Measurements from ENCODE around the gene TARS3.
A peak's percentile ranks its signal among the peaks of the same experiment; 100 is the strongest.

Gene TARS3

GRCh38 chr15:101651554-101652097 lies 72.6 kb downstream of the TARS3 start:
- DNase-seq (ENCODE audit: insufficient read length) (no peak), FAIRE-seq (no peak)
- TF ChIP-seq POLR2AphosphoS5 (IDR thresholded peaks at IDR 0.05; ENCODE audit: low read depth, low read length) (no peak), POLR2A (IDR thresholded peaks at IDR 0.05; ENCODE audit: low read depth, low read length) (no peak), TAF1 (IDR thresholded peaks at IDR 0.05; ENCODE audit: borderline replicate concordance, low read depth, low read length) (no peak)

GRCh38 chr15:101650145-101650544 lies 74.1 kb downstream of the TARS3 start:
- TF ChIP-seq TAF1 (IDR thresholded peaks at IDR 0.05; ENCODE audit: borderline replicate concordance, low read depth, low read length), result no peak
- TF ChIP-seq POLR2AphosphoS5 (IDR thresholded peaks at IDR 0.05; ENCODE audit: low read depth, low read length), result no peak
- TF ChIP-seq POLR2A (IDR thresholded peaks at IDR 0.05; ENCODE audit: low read depth, low read length), result no peak
- FAIRE-seq (no peak), DNase-seq (ENCODE audit: insufficient read length) (no peak)

GRCh38 chr15:101648356-101648755 lies 75.9 kb downstream of the TARS3 start:
- TF ChIP-seq TAF1 (IDR thresholded peaks at IDR 0.05; ENCODE audit: borderline replicate concordance, low read depth, low read length), result no peak
- TF ChIP-seq POLR2A (IDR thresholded peaks at IDR 0.05; ENCODE audit: low read depth, low read length), result no peak
- TF ChIP-seq POLR2AphosphoS5 (IDR thresholded peaks at IDR 0.05; ENCODE audit: low read depth, low read length), result no peak
- DNase-seq (ENCODE audit: insufficient read length) (no peak), FAIRE-seq (no peak)

GRCh38 chr15:101647251-101647650 lies 77.0 kb downstream of the TARS3 start:
- FAIRE-seq, result no peak

GRCh38 chr15:101646672-101647071 lies 77.6 kb downstream of the TARS3 start:
- FAIRE-seq, result no peak
- DNase-seq (ENCODE audit: insufficient read length), result no peak
- TF ChIP-seq POLR2A (IDR thresholded peaks at IDR 0.05; ENCODE audit: low read depth, low read length), result no peak
- no peak for TF ChIP-seq POLR2AphosphoS5 (IDR thresholded peaks at IDR 0.05; ENCODE audit: low read depth, low read length)
- TF ChIP-seq TAF1 (IDR thresholded peaks at IDR 0.05; ENCODE audit: borderline replicate concordance, low read depth, low read length), result no peak

More at GRCh38 chr15:101647251-101647650, 77.0 kb downstream of the TARS3 start:
- no peak for TF ChIP-seq POLR2AphosphoS5 (IDR thresholded peaks at IDR 0.05; ENCODE audit: low read depth, low read length)
- no peak for TF ChIP-seq TAF1 (IDR thresholded peaks at IDR 0.05; ENCODE audit: borderline replicate concordance, low read depth, low read length)
- TF ChIP-seq POLR2A (IDR thresholded peaks at IDR 0.05; ENCODE audit: low read depth, low read length), result no peak
- no peak for DNase-seq (ENCODE audit: insufficient read length)

GRCh38 chr15:101642361-101642760 lies 81.9 kb downstream of the TARS3 start:
- no peak for FAIRE-seq
- TF ChIP-seq TAF1 (IDR thresholded peaks at IDR 0.05; ENCODE audit: borderline replicate concordance, low read depth, low read length) (no peak), POLR2A (IDR thresholded peaks at IDR 0.05; ENCODE audit: low read depth, low read length) (no peak), POLR2AphosphoS5 (IDR thresholded peaks at IDR 0.05; ENCODE audit: low read depth, low read length) (no peak)

GRCh38 chr15:101641894-101642293 lies 82.4 kb downstream of the TARS3 start:
- TF ChIP-seq POLR2A (IDR thresholded peaks at IDR 0.05; ENCODE audit: low read depth, low read length) (no peak), TAF1 (IDR thresholded peaks at IDR 0.05; ENCODE audit: borderline replicate concordance, low read depth, low read length) (no peak), POLR2AphosphoS5 (IDR thresholded peaks at IDR 0.05; ENCODE audit: low read depth, low read length) (no peak)
- FAIRE-seq (no peak), DNase-seq (ENCODE audit: insufficient read length) (no peak)

More at GRCh38 chr15:101642361-101642760, 81.9 kb downstream of the TARS3 start:
- DNase-seq (ENCODE audit: insufficient read length), result no peak

- FAIRE-seq (peak; percentile 90), DNase-seq (ENCODE audit: insufficient read length) (peak; percentile 31)
- no peak for TF ChIP-seq POLR2A (IDR thresholded peaks at IDR 0.05; ENCODE audit: low read depth, low read length)
Observed at GRCh38 chr15:101641129-101641764, 83.0 kb downstream of the TARS3 start.

GRCh38 chr15:101639667-101640066 lies 84.6 kb downstream of the TARS3 start:
- no peak for FAIRE-seq

GRCh38 chr15:101637919-101638318 lies 86.4 kb downstream of the TARS3 start:
- DNase-seq (ENCODE audit: insufficient read length) (no peak), FAIRE-seq (no peak)
- no peak for TF ChIP-seq TAF1 (IDR thresholded peaks at IDR 0.05; ENCODE audit: borderline replicate concordance, low read depth, low read length)
- TF ChIP-seq POLR2AphosphoS5 (IDR thresholded peaks at IDR 0.05; ENCODE audit: low read depth, low read length), result no peak
- no peak for TF ChIP-seq POLR2A (IDR thresholded peaks at IDR 0.05; ENCODE audit: low read depth, low read length)

More at GRCh38 chr15:101639667-101640066, 84.6 kb downstream of the TARS3 start:
- TF ChIP-seq POLR2A (IDR thresholded peaks at IDR 0.05; ENCODE audit: low read depth, low read length), result no peak
- TF ChIP-seq TAF1 (IDR thresholded peaks at IDR 0.05; ENCODE audit: borderline replicate concordance, low read depth, low read length), result no peak
- TF ChIP-seq POLR2AphosphoS5 (IDR thresholded peaks at IDR 0.05; ENCODE audit: low read depth, low read length), result no peak
- no peak for DNase-seq (ENCODE audit: insufficient read length)

- FAIRE-seq (no peak), DNase-seq (ENCODE audit: insufficient read length) (no peak)
- TF ChIP-seq POLR2AphosphoS5 (IDR thresholded peaks at IDR 0.05; ENCODE audit: low read depth, low read length), result no peak
- TF ChIP-seq POLR2A (IDR thresholded peaks at IDR 0.05; ENCODE audit: low read depth, low read length), result no peak
- TF ChIP-seq TAF1 (IDR thresholded peaks at IDR 0.05; ENCODE audit: borderline replicate concordance, low read depth, low read length), result no peak
Observed at GRCh38 chr15:101637516-101637915, 86.8 kb downstream of the TARS3 start.

GRCh38 chr15:101637038-101637437 lies 87.2 kb downstream of the TARS3 start:
- TF ChIP-seq POLR2A (IDR thresholded peaks at IDR 0.05; ENCODE audit: low read depth, low read length), result no peak
- no peak for TF ChIP-seq POLR2AphosphoS5 (IDR thresholded peaks at IDR 0.05; ENCODE audit: low read depth, low read length)
- TF ChIP-seq TAF1 (IDR thresholded peaks at IDR 0.05; ENCODE audit: borderline replicate concordance, low read depth, low read length), result no peak
- no peak for FAIRE-seq
- DNase-seq (ENCODE audit: insufficient read length), result no peak
